Kidney (tissue), 14 donors: ENCODE results near the gene ANXA10. TPM values are rescaled to one million over a fixed set of nuclear protein-coding genes. Genes with fewer than 3 reads are reported as not detected.
A peak's percentile ranks its signal among the peaks of the same experiment; 100 is the strongest.

Experiments
- DNase-seq, 5 donors: peaks; one replicate each; pipeline ENCODE4 v3.0.0-alpha.2; 2013 to 2020
- FAIRE-seq: peaks from 2 replicates; lab custom pipeline; 2012; peaks lifted over from hg19 to GRCh38; lab: Jason Lieb, UNC
- H3K27ac ChIP-seq, 2 donors: one replicate each; pipeline ENCODE4 v1.7.0; 2013; ENCODE audit warnings: low read depth in 2 of 2, low read length in 2 of 2, inconsistent platforms in 1 of 2
- H3K27me3 ChIP-seq: one replicate; pipeline ENCODE4 v1.7.1; 2013; ENCODE audit warnings: low read length, inconsistent platforms; ENCODE audit not compliant: control insufficient read depth, insufficient read depth
- H3K36me3 ChIP-seq, 3 donors: one replicate each; pipeline versions ENCODE4 v1.7.0 to v1.7.1; 2013; ENCODE audit warnings: low read length in 3 of 3, control low read depth in 1 of 3, inconsistent platforms in 1 of 3; ENCODE audit not compliant: insufficient read depth in 3 of 3, control insufficient read depth in 2 of 3
- H3K4me1 ChIP-seq, 3 donors: one replicate each; pipeline versions ENCODE4 v1.7.0 to v1.7.1; 2013; ENCODE audit warnings: low read length in 3 of 3, inconsistent platforms in 1 of 3, low read depth in 1 of 3; ENCODE audit not compliant: control insufficient read depth in 2 of 3, insufficient read depth in 2 of 3
- H3K4me3 ChIP-seq, 3 donors: one replicate each; pipeline versions ENCODE4 v1.7.0 to v1.8.1; 2013; ENCODE audit warnings: low read length in 3 of 3, control low read depth in 1 of 3, inconsistent platforms in 1 of 3
- H3K9ac ChIP-seq, 3 donors: one replicate each; pipeline versions ENCODE4 v1.7.0 to v1.7.1; 2013; ENCODE audit warnings: low read length in 3 of 3, control low read depth in 1 of 3, inconsistent platforms in 1 of 3
- H3K9me3 ChIP-seq, 3 donors: one replicate each; pipeline versions ENCODE4 v1.7.0 to v1.7.1; 2013; ENCODE audit warnings: low read length in 3 of 3, control low read depth in 1 of 3, inconsistent platforms in 1 of 3; ENCODE audit not compliant: control insufficient read depth in 2 of 3, insufficient read depth in 1 of 3
- CTCF ChIP-seq: IDR thresholded peaks from 3 replicates; pipeline ENCODE4 v1.5.1; 2012; ENCODE audit warnings: mild to moderate bottlenecking, moderate library complexity, borderline replicate concordance; ENCODE audit not compliant: insufficient read depth; ENCODE audit errors: extremely low read depth
- intact Hi-C: fragments of 100-400 bp; cut with DNase I; formaldehyde crosslinking; loops from one replicate; pipeline ENCODE4 v1.11.1; 2022
- polyA plus RNA-seq: library from polyadenylated mRNA; stranded (reverse); fragments of 350-450 nt; fragmentation: Illumina TruSeq; extraction: RNeasy Lipid Tissue Mini Kit (QIAGEN cat#74804); gene quantifications from one replicate; pipeline ENCODE4 v1.2.3, GENCODE V29; 2014; ENCODE audit warnings: low read depth, low replicate concordance; ENCODE audit not compliant: insufficient read depth
- total RNA-seq: library from RNA; stranded (reverse); fragmentation: NEBNext Ultra II Directional; extraction: Animal tissue kit (Norgen Biotek cat#: 25700); gene quantifications from one replicate; pipeline ENCODE4 v1.2.1, GENCODE V29; 2021
- donor health status: control.
- donor health status: control.
- donor health status: control.
- donor health status: control.
- donor health status: control.
- donor health status: DM: yes; HTN: yes; CAD: no.
- donor health status: Normal renal cell carcinoma (clear cell type).

Gene ANXA10
- total and polyA plus RNA-seq, 2 donors from 2014 or later: not detected

- intact Hi-C loops: no loop called here
- H3K36me3 ChIP-seq: no peaks in the 10 kb centered on the region
- TF ChIP-seq CTCF: peak; percentile 66
- no peaks in the 10 kb centered on the region for H3K4me1 ChIP-seq
- H3K27me3 ChIP-seq: no peaks in the 10 kb centered on the region
- DNase-seq (peak; percentile 74 to 88 (median 81)), FAIRE-seq (peak; percentile 90)
- no peak overlapping the region for H3K9ac ChIP-seq
- H3K9me3 ChIP-seq: peaks cover 0 to 2% (median 0%) of the 10 kb centered on the region in 3 donors
- no peak overlapping the region for H3K27ac ChIP-seq
- peak overlapping the region; percentile 43 to 64 (median 47) for H3K4me3 ChIP-seq
Measured at GRCh38 chr4:168153596-168154440, 61.5 kb downstream of the ANXA10 start.

- H3K4me1 ChIP-seq: no peaks in the 10 kb centered on the region
- intact Hi-C loops: no loop called here
- TF ChIP-seq CTCF: no peak
- H3K27me3 ChIP-seq: no peaks in the 10 kb centered on the region
- DNase-seq: no peak
- H3K36me3 ChIP-seq: no peaks in the 10 kb centered on the region
- no peak for FAIRE-seq
- no peak overlapping the region for H3K27ac ChIP-seq
- no peak overlapping the region for H3K9ac ChIP-seq
- H3K9me3 ChIP-seq: peaks cover 0 to 5% (median 0%) of the 10 kb centered on the region in 3 donors
- H3K4me3 ChIP-seq: no peak overlapping the region
Measured at GRCh38 chr4:168154546-168155277, 62.4 kb downstream of the ANXA10 start.

GRCh38 chr4:168162604-168163003, 70.3 kb downstream of the ANXA10 start:
- Histone ChIP-seq H3K9me3 (peaks cover 0 to 5% (median 0%) of the 10 kb centered on the region in 3 donors), H3K4me1 (no peaks in the 10 kb centered on the region), H3K9ac (no peak overlapping the region), H3K36me3 (no peaks in the 10 kb centered on the region), H3K4me3 (no peak overlapping the region), H3K27me3 (no peaks in the 10 kb centered on the region), H3K27ac (no peak overlapping the region)
- DNase-seq (no peak), FAIRE-seq (no peak)
- intact Hi-C loops: no loop called here
- no peak for TF ChIP-seq CTCF
